ENCODE results near the gene MME. TPM values are rescaled to one million over a fixed set of nuclear protein-coding genes. Genes with fewer than 3 reads are reported as not detected.

The MME gene
- total and polyA plus RNA-seq, 8 donors: 9.1 to 43.6 (median 26.5) TPM

GRCh38 chr3:155184011-155184410 lies 103.9 kb downstream of the MME start:
- ATAC-seq (no peak), DNase-seq (no peak)
- Histone ChIP-seq H3K27ac (no peak overlapping the region), H3K9me3 (no peaks in the 10 kb centered on the region), H3K4me1 (no peaks in the 10 kb centered on the region), H3K4me3 (no peak overlapping the region), H3K36me3 (no peaks in the 10 kb centered on the region), H3K27me3 (no peaks in the 10 kb centered on the region)
- intact Hi-C loops (cut with DNase I): no loop called here
- TF ChIP-seq CTCF (IDR thresholded peaks at IDR 0.05): no peak

- no peaks in the 10 kb centered on the region for H3K4me1 ChIP-seq
- no peaks in the 10 kb centered on the region for H3K9me3 ChIP-seq
- no peak for ATAC-seq
- DNase-seq: no peak
- no peaks in the 10 kb centered on the region for H3K36me3 ChIP-seq
- TF ChIP-seq CTCF (IDR thresholded peaks at IDR 0.05): no peak
- no peaks in the 10 kb centered on the region for H3K27me3 ChIP-seq
- intact Hi-C loops (cut with DNase I): no loop called here
- H3K4me3 ChIP-seq: no peak overlapping the region
- no peak overlapping the region for H3K27ac ChIP-seq
These were observed 105.5 kb downstream of the MME start for GRCh38 chr3:155185631-155186071.

- DNase-seq (no peak), ATAC-seq (no peak)
These were observed 107.9 kb downstream of the MME start for GRCh38 chr3:155188031-155188430.

GRCh38 chr3:155189478-155189877 lies 109.4 kb downstream of the MME start:
- DNase-seq (no peak), ATAC-seq (no peak)
- Histone ChIP-seq H3K4me3 (no peak overlapping the region), H3K36me3 (no peaks in the 10 kb centered on the region), H3K4me1 (no peaks in the 10 kb centered on the region), H3K9me3 (no peaks in the 10 kb centered on the region), H3K27ac (no peak overlapping the region), H3K27me3 (no peaks in the 10 kb centered on the region)
- intact Hi-C loops (cut with DNase I): no loop called here
- no peak for TF ChIP-seq CTCF (IDR thresholded peaks at IDR 0.05)

More at GRCh38 chr3:155188031-155188430, 107.9 kb downstream of the MME start:
- no peaks in the 10 kb centered on the region for H3K27me3 ChIP-seq
- H3K4me3 ChIP-seq: no peak overlapping the region
- H3K4me1 ChIP-seq: no peaks in the 10 kb centered on the region
- intact Hi-C loops (cut with DNase I): no loop called here
- no peaks in the 10 kb centered on the region for H3K9me3 ChIP-seq
- no peaks in the 10 kb centered on the region for H3K36me3 ChIP-seq
- TF ChIP-seq CTCF (IDR thresholded peaks at IDR 0.05): no peak
- no peak overlapping the region for H3K27ac ChIP-seq

- H3K4me1 ChIP-seq: no peaks in the 10 kb centered on the region
- H3K9me3 ChIP-seq: no peaks in the 10 kb centered on the region
- H3K27ac ChIP-seq: no peak overlapping the region
- ATAC-seq (no peak), DNase-seq (no peak)
- no peaks in the 10 kb centered on the region for H3K36me3 ChIP-seq
- no peak overlapping the region for H3K4me3 ChIP-seq
- TF ChIP-seq CTCF (IDR thresholded peaks at IDR 0.05): no peak
- H3K27me3 ChIP-seq: no peaks in the 10 kb centered on the region
- intact Hi-C loops (cut with DNase I): no loop called here
These were observed 110.6 kb downstream of the MME start for GRCh38 chr3:155190691-155191090.
